Amygdala (tissue), 56 donors: ENCODE measurements around the gene HMX1.

ENCODE experiments used
- DNase-seq, 56 donors: peaks; one replicate each; lab custom pipeline; 2025; lab: John Stamatoyannopoulos, UW

HMX1 gene

GRCh38 chr4:8870647-8871416 is 807 bp downstream of the HMX1 start:
- no peak for DNase-seq

DNA sequence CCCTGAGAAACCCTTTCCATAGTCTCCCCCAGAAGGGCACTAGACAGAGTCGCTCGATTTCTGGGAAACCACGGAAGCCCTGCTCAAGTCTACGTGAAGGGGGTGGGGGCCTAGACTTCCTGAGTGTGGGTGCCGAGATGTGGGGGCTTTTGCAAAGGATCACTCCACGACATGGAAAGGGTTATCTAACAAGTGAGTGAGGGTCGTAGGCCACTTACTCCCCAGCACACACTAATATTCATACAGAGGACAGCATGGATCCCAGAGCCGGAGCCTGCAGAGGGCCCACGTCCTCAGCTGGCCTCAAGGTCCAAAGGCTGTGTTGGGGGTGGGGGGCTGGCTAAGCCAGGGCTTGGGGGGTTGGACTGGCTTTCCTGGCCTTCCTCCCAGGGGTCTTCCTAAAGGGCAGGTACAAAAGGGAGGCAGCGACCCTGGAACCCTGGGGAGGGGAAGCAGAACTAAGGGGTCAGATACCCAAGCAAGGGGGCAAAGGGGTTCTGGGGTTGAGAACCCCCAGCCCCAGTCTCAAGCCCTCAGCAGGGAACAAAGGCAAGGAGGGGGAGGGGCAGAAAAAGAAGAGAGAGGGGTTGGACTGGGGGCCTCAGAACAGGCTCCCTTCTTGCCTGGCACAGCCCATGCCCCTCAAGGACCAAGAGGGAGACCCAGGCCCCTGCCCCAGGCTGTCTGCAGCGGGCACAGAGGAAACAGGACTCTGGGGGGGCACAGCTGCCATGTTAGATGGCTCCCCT is 1.6 kb downstream of the HMX1 start:
- DNase-seq, result no peak

- no peak for DNase-seq
Observed at GRCh38 chr4:8869002-8869897, 2.4 kb downstream of the HMX1 start.

DNA sequence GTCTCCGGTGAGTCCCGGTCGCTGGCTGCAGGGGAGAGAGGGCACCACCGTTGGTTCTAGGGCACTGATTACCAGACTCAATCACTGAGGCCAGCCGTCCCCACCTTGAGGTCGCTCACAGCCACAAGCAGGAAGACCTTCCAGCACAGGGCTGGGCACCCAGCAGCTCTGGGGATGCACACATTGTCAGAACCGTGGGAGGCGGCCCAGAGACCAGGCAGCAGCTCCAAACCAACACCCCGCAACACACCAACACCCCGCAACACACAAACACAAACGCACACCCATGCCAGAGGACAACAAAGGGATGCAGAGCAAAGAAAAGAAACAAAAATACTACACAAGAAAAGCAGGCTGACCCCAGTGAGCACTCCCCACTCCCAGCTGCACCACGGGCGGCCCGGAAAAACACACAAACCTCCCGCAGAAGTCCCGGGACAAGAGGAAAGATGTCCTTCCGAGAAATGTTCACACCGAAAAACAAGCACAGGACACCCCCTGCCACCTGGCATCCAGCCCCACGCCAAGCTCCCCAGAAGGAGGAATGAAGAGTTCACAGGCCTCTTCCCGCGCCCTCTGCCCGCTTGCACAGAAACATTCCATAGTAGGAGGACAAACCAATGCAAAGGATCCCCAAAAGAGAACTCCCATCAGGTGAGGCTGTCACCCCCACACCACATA is 3.2 kb downstream of the HMX1 start:
- no peak for DNase-seq

DNA sequence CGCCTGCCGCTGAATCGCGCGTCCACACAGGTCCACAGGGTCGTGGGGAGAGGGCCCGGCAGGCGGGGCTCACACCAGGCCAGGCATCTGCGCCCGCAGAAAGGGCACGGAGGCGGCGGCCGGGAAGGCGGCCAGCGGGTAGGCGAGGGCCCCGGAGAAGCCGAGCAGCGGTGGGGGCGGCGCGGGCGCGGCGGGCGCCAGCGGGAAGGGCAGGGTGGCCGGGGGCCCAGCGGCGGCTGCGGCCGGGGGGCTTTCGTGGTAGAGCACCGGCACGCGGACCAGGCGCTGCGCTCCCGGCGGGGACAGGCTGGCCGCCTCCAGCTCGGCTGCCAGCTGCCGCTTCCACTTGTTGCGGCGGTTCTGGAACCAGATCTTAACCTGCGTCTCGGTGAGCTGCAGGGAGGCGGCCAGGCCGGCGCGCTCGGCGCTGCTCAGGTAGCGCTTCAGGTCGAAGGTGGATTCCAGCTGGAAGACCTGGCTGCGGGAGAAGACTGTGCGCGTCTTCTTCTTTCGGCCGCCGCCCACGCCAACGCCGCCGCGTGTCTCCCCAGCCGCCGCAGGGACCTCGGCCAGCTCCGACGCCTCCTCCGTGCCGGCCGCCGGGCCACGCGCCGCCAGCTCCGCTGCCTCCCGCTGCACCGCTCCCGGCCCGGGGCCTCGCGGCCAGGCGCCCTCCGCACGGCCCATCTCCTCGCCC is 3.9 kb downstream of the HMX1 start:
- DNase-seq, result no peak

GRCh38 chr4:8866828-8867623 is 4.6 kb downstream of the HMX1 start:
- DNase-seq, result no peak

DNA sequence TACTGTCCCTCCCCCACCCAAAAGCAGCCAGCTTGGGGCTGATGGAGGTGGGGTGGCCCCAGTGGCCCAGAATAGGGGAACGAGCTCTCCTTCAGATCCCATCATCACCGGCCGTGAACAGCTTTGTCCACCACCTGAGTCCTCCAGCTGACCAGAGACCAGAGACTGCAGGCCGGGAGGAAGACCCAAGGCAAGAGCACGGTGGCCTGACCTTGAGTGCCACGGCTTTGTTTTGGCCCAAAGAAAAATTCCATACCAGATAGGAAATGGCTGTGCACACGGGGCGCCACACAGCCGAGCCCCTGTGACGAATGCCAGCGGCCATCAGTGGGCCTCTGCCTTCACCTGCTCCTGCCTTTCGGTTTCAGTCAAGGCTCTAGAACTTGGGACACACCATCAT is 5.2 kb downstream of the HMX1 start:
- DNase-seq, result no peak

DNA sequence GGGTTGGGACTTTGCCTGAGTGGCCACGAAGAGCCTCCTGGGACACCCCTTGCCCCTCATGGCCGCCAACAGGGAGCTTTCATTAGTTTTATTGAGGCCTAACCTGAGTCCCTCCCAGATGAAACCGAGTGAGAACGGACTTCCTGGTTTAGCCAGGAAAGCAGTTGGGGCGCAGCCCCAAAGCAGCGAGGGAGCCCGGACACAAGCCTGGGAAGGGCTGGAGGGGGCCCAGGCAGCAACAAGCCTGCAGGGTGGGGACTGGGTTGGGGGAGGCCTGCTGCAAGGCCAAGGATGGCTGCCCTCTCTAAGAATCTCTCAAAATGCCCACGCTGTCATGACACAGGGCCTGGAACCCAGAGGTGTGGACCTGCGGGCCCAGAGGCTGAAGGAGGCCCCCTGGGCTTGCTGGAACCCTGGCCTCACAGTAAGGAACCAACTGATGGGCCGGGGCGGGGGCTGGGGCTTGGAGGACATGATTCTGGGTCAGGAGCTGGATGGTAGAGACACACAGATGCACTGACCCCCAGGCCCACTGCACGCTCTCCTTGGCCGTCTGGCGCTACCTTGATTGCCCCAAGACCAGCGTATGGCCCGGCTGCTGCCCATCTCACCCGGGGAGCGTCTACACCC is 5.8 kb downstream of the HMX1 start:
- DNase-seq, result no peak

DNA sequence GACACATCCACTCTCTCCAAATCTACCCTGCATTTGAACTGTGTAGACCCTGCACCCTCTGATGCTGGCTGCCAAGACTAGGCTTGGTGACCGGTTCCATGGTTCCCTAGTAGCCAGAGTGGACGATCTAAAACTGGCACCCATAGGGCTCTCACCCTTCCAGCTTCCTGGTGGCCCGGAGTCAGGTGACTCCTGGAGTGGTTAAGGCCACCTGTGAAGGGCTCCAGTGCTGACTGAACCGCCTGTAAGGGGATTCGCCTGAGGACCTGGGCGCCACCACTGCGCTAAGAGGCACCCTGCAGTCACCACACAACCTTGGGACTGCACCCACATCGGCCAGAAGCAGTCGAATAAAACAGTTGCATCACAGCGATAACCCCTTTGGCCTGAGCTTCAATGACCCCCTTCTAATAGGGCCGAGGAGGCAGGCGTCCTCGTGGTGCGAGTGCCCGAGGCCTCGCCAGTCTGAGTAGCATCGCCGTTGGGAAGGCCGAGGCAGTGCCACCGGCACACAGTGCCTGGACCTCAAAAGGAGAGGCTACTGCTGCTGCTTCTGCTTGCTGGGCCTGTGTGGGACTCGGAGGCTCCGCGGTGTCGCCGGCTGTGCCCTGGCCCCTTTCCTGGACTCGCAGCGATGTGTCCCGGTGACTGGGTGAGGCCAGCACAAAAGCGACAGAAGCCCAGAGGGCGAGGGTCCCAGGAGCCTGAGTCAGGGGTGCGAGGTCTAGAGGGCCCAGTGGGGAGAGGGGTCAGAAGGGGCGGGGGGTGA is 6.5 kb downstream of the HMX1 start:
- no peak for DNase-seq

DNA sequence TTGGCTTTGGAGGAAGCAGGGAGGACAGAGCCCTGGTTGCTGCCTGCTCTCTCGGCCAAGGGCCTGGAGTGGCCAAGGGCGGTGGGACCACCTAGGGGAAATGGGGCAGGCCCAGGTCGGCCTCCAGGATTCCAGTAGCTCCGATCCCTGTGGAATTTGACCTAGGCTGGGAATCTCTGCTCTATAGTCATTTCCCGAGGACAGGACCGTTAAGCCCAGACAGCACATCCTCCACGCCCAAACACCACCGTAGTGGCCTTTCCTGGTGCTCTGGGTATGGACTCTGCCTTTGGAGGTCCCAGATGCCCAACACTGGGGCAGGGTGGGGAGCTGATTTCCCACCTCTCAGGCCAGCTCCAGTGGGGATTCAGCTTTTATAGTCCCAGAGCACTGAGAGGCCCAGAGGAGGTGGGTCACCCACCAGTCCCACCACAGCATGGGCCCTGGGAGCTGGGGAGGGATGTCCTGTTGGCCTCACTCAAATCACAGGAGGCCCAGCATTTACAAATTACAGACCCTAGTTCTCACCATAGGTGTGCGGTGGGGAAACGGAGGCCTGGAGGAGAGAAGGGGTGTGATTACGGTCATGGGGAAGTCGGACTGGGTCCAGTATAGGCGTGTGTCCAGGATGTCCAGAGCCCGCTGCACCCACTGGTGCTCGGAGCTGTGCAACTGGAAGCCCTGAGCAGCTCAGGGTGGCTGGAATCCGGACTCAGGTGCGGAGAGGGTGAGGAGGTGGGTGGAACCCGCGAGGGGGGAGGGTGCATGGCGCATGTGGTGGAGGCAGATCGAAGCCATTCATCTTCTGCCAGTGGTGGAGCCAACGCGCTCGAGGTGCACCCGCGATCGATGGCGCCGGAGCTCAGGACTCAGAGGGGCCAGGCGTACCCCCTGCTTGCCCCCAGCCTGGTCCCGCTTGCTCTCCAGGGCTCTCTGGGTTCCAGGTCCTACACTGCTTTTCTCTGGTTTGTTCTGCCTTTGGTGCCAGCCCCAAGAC is 7.7 kb downstream of the HMX1 start:
- DNase-seq, result no peak

DNA sequence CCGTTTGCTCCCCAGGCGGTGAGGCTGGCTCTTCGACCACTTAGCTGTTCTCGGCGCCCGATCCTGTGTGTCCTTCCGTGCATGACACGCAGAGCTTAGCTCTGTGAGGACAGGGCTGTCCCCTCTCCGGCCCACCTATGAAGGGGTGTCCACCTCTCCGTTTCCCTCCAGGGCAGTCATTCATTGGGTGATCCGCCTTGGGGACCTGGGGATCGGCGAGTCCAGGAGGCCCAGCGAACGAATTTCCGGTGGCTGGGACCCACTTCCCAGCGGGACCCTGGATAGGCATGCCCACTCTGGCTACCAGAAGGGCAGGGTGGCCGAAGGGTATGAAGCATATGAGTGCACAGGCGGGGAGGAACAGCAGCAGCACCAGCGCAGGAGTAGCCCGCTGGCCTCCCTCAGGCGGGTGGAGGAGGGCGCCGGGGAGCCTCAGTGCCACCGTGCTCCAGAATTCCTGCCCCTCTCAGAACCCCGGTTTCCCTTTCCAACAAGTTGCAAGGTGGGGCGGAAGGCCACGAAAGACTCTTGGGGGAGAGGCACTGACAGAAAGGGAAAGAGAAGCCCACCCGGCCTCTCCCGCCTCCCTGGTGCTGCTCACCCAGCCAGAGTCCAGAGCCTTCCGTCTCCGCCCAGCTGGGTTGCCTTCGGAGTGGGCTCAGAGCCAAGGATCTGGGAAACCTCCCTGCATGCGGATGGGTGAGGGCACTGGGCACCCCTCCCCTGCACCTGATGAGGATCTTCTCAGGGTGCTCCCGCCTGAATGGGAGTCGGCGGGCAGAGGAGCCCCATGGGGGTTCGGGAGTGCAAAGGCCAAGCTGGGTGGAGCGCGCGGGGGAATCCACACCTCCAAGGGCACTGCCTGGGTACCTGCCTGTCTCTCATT is 8.6 kb downstream of the HMX1 start:
- DNase-seq, result no peak

DNA sequence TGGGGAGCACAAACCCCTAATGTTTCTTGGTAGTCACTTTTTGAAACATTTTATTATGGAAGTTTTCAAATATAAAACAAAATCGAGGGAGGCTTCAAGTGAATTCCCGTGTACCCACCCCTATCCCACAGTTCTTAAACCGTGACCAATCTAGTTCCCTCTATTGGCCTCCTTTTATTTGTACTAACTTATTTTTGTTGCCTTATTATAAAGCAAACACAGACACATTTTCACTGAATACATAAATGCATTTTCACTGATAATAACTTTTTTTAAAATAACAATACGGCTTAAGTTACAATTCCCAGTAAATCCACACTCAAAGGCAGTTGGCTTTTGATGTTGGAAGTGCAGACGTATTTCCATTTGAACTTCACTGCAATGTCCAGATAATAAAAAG is 9.3 kb downstream of the HMX1 start:
- DNase-seq, result no peak

GRCh38 chr4:8861576-8862295 is 9.9 kb downstream of the HMX1 start:
- no peak for DNase-seq

GRCh38 chr4:8860892-8861575 is 10.6 kb downstream of the HMX1 start:
- DNase-seq, result no peak
